Measurements from ENCODE around the gene FHOD1.
A peak's percentile ranks its signal among the peaks of the same experiment; 100 is the strongest.

DNA sequence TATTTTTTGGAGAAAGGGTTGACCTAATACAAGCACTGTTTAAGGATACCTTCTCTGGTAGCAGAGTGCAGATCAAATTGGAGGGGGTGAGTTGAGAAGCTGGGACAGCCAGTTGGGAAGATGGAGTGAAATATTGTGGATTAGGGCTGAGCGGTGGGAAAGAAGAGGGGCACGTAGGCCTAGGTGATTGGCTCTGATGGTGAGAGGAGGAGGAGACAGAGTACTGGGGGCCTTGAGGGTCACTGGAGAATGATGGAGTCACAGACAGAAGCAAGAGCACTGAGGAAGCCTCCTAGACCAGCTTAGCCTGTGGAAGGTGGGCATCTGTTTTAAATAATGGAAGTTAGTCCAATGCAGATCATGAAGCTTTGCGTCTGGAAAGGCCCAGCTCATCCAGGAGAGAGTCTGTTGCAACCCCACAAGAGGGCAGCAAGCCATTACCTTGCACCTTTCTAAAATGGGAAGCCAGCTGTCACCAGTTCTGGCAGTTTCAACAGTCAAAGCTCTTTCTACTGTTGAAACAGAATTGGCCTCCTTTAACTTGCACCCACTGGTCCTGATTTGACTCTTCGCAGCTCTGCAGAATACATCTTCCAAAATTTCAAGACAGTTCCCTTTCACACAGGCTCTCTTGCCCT is 13.3 kb upstream of the FHOD1 start:
- TF ChIP-seq FOXS1 (CRISPR knock-in tag; IDR thresholded peaks at IDR 0.05) (no peak), RFX5 (IDR thresholded peaks at IDR 0.05) (no peak), ZFP36 (IDR thresholded peaks at IDR 0.05; ENCODE audit: borderline replicate concordance, partially characterized antibody) (no peak), JUNB (IDR thresholded peaks at IDR 0.05) (no peak), KDM5A (IDR thresholded peaks at IDR 0.05) (no peak)
- TF ChIP-seq, protein P1, sequence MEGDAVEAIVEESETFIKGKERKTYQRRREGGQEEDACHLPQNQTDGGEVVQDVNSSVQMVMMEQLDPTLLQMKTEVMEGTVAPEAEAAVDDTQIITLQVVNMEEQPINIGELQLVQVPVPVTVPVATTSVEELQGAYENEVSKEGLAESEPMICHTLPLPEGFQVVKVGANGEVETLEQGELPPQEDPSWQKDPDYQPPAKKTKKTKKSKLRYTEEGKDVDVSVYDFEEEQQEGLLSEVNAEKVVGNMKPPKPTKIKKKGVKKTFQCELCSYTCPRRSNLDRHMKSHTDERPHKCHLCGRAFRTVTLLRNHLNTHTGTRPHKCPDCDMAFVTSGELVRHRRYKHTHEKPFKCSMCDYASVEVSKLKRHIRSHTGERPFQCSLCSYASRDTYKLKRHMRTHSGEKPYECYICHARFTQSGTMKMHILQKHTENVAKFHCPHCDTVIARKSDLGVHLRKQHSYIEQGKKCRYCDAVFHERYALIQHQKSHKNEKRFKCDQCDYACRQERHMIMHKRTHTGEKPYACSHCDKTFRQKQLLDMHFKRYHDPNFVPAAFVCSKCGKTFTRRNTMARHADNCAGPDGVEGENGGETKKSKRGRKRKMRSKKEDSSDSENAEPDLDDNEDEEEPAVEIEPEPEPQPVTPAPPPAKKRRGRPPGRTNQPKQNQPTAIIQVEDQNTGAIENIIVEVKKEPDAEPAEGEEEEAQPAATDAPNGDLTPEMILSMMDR (IDR thresholded peaks at IDR 0.05), result peak; percentile 58
